GM18505 (cell line): ENCODE measurements around the gene ORM1.

Experiments
- ATAC-seq: cut with Tn5 transposase; IDR thresholded peaks from one replicate; pipeline ENCODE4 v1.9.1; 2021; ENCODE audit not compliant: unreplicated experiment
- POLR2A ChIP-seq: IDR thresholded peaks from 4 replicates; pipeline ENCODE4 v1.6.1; 2011; ENCODE audit warnings: borderline replicate concordance; ENCODE audit not compliant: insufficient read depth, insufficient read length; ENCODE audit errors: extremely low read depth

ORM1 gene

GRCh38 chr9:114291064-114291474, 31.8 kb upstream of the ORM1 start:
- ATAC-seq = no peak
- no peak for TF ChIP-seq POLR2A

- no peak for ATAC-seq
Observed at GRCh38 chr9:114291886-114292590, 30.9 kb upstream of the ORM1 start.

GRCh38 chr9:114294664-114295063, 28.2 kb upstream of the ORM1 start:
- no peak for ATAC-seq
- TF ChIP-seq POLR2A = no peak

More at GRCh38 chr9:114291886-114292590, 30.9 kb upstream of the ORM1 start:
- TF ChIP-seq POLR2A = no peak

- no peak for TF ChIP-seq POLR2A
- no peak for ATAC-seq
Observed at GRCh38 chr9:114296338-114296737, 26.6 kb upstream of the ORM1 start.

- no peak for ATAC-seq
- TF ChIP-seq POLR2A = no peak
Observed at GRCh38 chr9:114299286-114300152, 23.4 kb upstream of the ORM1 start.

- ATAC-seq = no peak
Observed at GRCh38 chr9:114300153-114300845, 22.6 kb upstream of the ORM1 start.

GRCh38 chr9:114300846-114301797, 21.8 kb upstream of the ORM1 start:
- no peak for ATAC-seq
- no peak for TF ChIP-seq POLR2A

More at GRCh38 chr9:114300153-114300845, 22.6 kb upstream of the ORM1 start:
- TF ChIP-seq POLR2A = no peak

GRCh38 chr9:114301798-114302565, 20.9 kb upstream of the ORM1 start:
- TF ChIP-seq POLR2A = no peak
- ATAC-seq = no peak

GRCh38 chr9:114302727-114303126, 20.2 kb upstream of the ORM1 start:
- TF ChIP-seq POLR2A = no peak
- no peak for ATAC-seq

GRCh38 chr9:114303571-114303970, 19.3 kb upstream of the ORM1 start:
- no peak for ATAC-seq
- TF ChIP-seq POLR2A = no peak

- ATAC-seq = no peak
Observed at GRCh38 chr9:114303977-114304376, 18.9 kb upstream of the ORM1 start.

More at GRCh38 chr9:114303977-114304376, 18.9 kb upstream of the ORM1 start:
- TF ChIP-seq POLR2A = no peak
